Panc1 (cell line): ENCODE measurements around the gene MRAS. TPM values are rescaled to one million over a fixed set of nuclear protein-coding genes. Genes with fewer than 3 reads are reported as not detected.

Experiments used
- ATAC-seq: fragments of 200-7000 bp; cut with Tn5 transposase; 2 replicates; pipeline ENCODE4 v1.9.1; 2020; ENCODE audit warnings: mild to moderate bottlenecking, moderate library complexity
- BruUV-seq: library from RNA; stranded (reverse); fragments of 400-500 nt; replicated peaks from 2 replicates; lab custom pipeline; 2021; lab: Mats Ljungman, UMichigan
- CTCF ChIA-PET: fragments of 300-600 bp; sonication (Branson Sonifier 250); formaldehyde crosslinking; loops from one replicate; lab custom pipeline; 2022; ENCODE audit warnings: antibody characterized with exemption; lab: Charles Lee
- POLR2A ChIA-PET: fragments of 300-600 bp; sonication (Branson Sonifier 250); formaldehyde crosslinking; loops from one replicate; lab custom pipeline; 2022; ENCODE audit warnings: antibody characterized with exemption; lab: Charles Lee
- DNase-seq: peaks from one replicate; pipeline ENCODE4 v3.0.0-alpha.2; 2010; ENCODE audit warnings: low read depth, low spot score
- H3K27ac ChIP-seq: 2 replicates; pipeline ENCODE4 v1.5.1; 2011; ENCODE audit warnings: mild to moderate bottlenecking, low read length, inconsistent platforms
- H3K27me3 ChIP-seq: fragments of 200-500 bp; sonication (Bioruptor generic); 2 replicates; pipeline ENCODE4 v1.6.0; 2014; ENCODE audit warnings: low read length, inconsistent platforms; ENCODE audit not compliant: control insufficient read depth, insufficient read depth
- H3K36me3 ChIP-seq: fragments of 200-500 bp; sonication (Bioruptor generic); 2 replicates; pipeline ENCODE4 v1.5.1; 2014; ENCODE audit warnings: inconsistent platforms, mild to moderate bottlenecking, low read length, moderate library complexity; ENCODE audit not compliant: control insufficient read depth, insufficient read depth
- H3K4me1 ChIP-seq: 2 replicates; pipeline ENCODE4 v1.5.1; 2011; ENCODE audit warnings: inconsistent platforms, mild to moderate bottlenecking, low read length, moderate library complexity; ENCODE audit not compliant: control insufficient read depth, insufficient read depth
- H3K4me3 ChIP-seq, 2 experiments: 2 replicates each; pipeline ENCODE4 v1.5.1; 2011 to 2012; ENCODE audit warnings: low read depth in 2 of 2, low read length in 2 of 2, mild to moderate bottlenecking in 2 of 2, inconsistent platforms in 1 of 2, moderate library complexity in 1 of 2
- H3K9me3 ChIP-seq: fragments of 200-500 bp; sonication (Bioruptor generic); 2 replicates; pipeline ENCODE4 v1.5.1; 2014; ENCODE audit warnings: low read depth, mild to moderate bottlenecking, inconsistent platforms, low read length, moderate library complexity; ENCODE audit not compliant: control insufficient read depth, insufficient read depth
- POLR2AphosphoS5 ChIP-seq: IDR thresholded peaks from 2 replicates; pipeline ENCODE4 v1.6.1; 2012; ENCODE audit warnings: mild to moderate bottlenecking, low read depth, low read length, moderate library complexity
- REST ChIP-seq, 2 experiments: IDR thresholded peaks; 2 replicates each; pipeline ENCODE4 v1.6.1; 2011 to 2012; ENCODE audit warnings: low read depth in 2 of 2, control low read depth in 1 of 2, low read length in 1 of 2, mild to moderate bottlenecking in 1 of 2, moderate library complexity in 1 of 2; ENCODE audit not compliant: insufficient read depth in 1 of 2
- SIN3A ChIP-seq: IDR thresholded peaks from 2 replicates; pipeline ENCODE4 v1.6.1; 2012; ENCODE audit warnings: low read depth, mild to moderate bottlenecking, low read length, moderate library complexity, borderline replicate concordance; ENCODE audit not compliant: insufficient read depth
- TCF7L2 ChIP-seq: IDR thresholded peaks from 2 replicates; pipeline ENCODE4 v1.6.1; 2011; ENCODE audit warnings: mild to moderate bottlenecking, low read depth, low read length, inconsistent platforms
- in situ Hi-C: cut with HindIII; loops from 2 replicates; pipeline ENCODE4 v1.10.0; 2016; ENCODE audit warnings: low sequenced_read_pairs, low pct_unique_long_range_greater_than_20kb
- intact Hi-C: fragments of 100-400 bp; cut with micrococcal nuclease; formaldehyde crosslinking; loops from one replicate; pipeline ENCODE4 v1.10.0; 2022; ENCODE audit not compliant: unreplicated experiment
- total RNA-seq: library from RNA; stranded (reverse); gene quantifications from one replicate; pipeline ENCODE4 v1.2.1, GENCODE V29; 2021; ENCODE audit not compliant: unreplicated experiment
- TF ChIP-seq, protein P1 (sequence below): fragments of 450-650 bp; IDR thresholded peaks from 2 replicates; pipeline ENCODE4 v1.5.1; 2017; ENCODE audit warnings: mild to moderate bottlenecking

The MRAS gene
- total RNA-seq, 1 experiment from 2014 or later: 14.2 TPM

DNA sequence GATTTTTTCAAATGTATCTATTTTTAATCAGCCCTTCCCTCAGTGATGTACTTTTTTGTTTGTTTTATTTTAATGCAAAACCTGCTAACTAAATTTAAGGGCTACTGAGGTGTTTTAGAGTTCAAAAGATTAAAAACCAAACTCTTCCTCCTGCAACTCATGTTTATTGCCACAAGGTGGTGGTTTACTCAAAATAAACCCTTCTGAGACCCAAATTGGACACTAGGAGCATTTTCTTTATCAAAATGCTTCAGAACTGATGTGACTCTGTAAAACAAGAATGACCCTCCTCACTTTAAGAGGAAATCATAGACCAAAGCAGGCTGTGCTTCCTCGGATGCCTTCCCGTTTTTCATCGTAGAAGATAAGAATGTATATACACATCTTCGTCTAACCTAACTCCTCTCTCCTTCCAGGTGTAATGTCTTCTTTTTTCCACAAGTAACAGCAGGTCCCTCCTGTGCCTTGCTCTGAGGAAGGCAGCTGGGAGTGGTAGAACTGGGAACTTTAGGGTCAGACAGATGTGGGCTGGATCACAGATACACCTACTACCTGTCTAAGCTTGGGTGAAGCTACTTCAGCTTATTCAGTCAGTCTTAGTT lies 15.8 kb upstream of the MRAS start:
- DNase-seq (peak; percentile 33), ATAC-seq (no peak)
- intact Hi-C loops: loop anchor here (10.0 kb wide), 1 partner anchor 72 kb away; no protein-coding TSS in a partner anchor
- Histone ChIP-seq H3K27ac (no peak overlapping the region), H3K36me3 (no peaks in the 10 kb centered on the region), H3K4me1 (peaks cover 7% of the 10 kb centered on the region; the same call in 1 of the 2 replicates), H3K4me3 (no peak overlapping the region), H3K9me3 (no peaks in the 10 kb centered on the region), H3K27me3 (peaks cover 24% of the 10 kb centered on the region)
- ChIA-PET CTCF (interaction anchor here (0.7 kb wide), 2 partner anchors 40 to 583 kb away, joined by 4 read pairs; no protein-coding TSS in a partner anchor), POLR2A (no interaction called here)
- BruUV-seq: no TSS peak
- in situ Hi-C loops: no loop called here
- TF ChIP-seq TCF7L2: no peak
- TF ChIP-seq, protein P1, sequence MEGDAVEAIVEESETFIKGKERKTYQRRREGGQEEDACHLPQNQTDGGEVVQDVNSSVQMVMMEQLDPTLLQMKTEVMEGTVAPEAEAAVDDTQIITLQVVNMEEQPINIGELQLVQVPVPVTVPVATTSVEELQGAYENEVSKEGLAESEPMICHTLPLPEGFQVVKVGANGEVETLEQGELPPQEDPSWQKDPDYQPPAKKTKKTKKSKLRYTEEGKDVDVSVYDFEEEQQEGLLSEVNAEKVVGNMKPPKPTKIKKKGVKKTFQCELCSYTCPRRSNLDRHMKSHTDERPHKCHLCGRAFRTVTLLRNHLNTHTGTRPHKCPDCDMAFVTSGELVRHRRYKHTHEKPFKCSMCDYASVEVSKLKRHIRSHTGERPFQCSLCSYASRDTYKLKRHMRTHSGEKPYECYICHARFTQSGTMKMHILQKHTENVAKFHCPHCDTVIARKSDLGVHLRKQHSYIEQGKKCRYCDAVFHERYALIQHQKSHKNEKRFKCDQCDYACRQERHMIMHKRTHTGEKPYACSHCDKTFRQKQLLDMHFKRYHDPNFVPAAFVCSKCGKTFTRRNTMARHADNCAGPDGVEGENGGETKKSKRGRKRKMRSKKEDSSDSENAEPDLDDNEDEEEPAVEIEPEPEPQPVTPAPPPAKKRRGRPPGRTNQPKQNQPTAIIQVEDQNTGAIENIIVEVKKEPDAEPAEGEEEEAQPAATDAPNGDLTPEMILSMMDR: peak; percentile 78

DNA sequence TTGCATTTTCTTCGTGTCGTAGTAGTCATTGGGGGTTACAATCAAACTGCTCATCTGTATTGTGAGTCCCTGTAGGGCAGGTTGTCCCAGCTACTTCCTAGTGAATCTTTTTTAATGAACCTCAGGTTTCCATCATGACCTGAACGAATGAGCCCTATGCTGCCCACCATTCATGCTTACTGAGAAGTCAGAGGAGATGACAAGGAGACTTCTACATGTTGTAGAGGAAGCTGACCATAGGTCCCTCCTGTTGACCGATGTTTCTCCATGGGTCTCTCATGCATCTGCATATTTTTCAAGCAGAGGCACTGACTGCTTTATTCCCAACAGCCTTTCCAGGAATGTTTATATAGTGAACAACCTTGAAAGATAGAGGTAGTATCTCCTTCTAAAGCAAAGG lies 13.8 kb upstream of the MRAS start:
- Histone ChIP-seq H3K27ac (no peak overlapping the region), H3K9me3 (no peaks in the 10 kb centered on the region), H3K4me1 (0 out of 2 replicates have a peak, but pooled peaks cover 4% of the 10 kb centered on the region), H3K36me3 (no peaks in the 10 kb centered on the region), H3K27me3 (peaks cover 22% of the 10 kb centered on the region), H3K4me3 (no peak overlapping the region)
- intact Hi-C loops: loop anchor here (10.0 kb wide), 1 partner anchor 70 kb away; no protein-coding TSS in a partner anchor
- in situ Hi-C loops: no loop called here
- DNase-seq (no peak), ATAC-seq (no peak)
- BruUV-seq: no TSS peak
- no peak for TF ChIP-seq TCF7L2
- no peak for TF ChIP-seq SIN3A
- TF ChIP-seq POLR2AphosphoS5: no peak
- no peak for TF ChIP-seq REST (IDR thresholded peaks at IDR 0.05; ENCODE audit: insufficient read depth in 1 of 2, low read depth in 2 of 2, low read length in 1 of 2)
- TF ChIP-seq, protein P1: no peak
- POLR2A ChIA-PET: interaction anchor here (0.8 kb wide), 1 partner anchor 593 kb away, joined by 3 read pairs; no protein-coding TSS in a partner anchor
- CTCF ChIA-PET: no interaction called here
